ENCODE measurements around the gene STRN4. TPM values are rescaled to one million over a fixed set of nuclear protein-coding genes. Genes with fewer than 3 reads are reported as not detected.

The STRN4 gene
- total RNA-seq, 1 experiment from 2014 or later, result 143 TPM

DNA sequence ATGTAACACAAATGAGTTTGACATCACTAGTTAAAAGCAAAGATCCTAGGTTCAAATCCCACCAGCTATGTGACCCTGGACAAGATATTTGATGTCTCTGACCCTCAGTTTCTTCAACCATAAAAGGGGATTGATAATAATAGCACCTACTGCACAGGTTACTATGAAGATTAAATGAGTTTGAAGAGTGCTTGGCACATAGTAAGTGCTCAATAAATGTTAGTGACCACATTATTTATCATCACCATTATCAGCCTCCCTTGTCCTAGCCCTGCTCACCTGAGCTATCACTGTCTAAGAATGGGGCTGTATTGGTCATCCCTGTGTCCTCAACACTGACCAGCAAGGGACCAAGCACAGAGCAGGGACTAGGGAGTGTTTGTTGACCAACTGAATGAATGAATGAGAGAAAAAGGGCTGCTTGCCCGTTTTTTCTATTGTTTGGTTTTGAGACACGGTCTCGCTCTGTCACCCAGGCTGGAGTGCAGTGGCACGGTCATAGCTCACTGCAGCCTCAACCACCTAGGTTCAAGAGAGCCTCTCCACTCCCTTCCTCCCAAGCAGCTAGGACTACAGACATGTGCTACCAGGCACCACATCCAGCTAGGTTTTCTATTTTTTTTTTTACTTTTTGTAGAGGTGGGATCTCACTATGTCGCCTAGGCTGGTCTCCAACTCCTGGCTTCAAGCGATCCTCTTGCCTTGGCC, 58.7 kb downstream of the STRN4 start:
- H4K20me1 ChIP-seq (ENCODE audit: control insufficient read depth, insufficient read depth, insufficient read length), result no peaks in the 10 kb centered on the region
- H3K27me3 ChIP-seq (ENCODE audit: insufficient read depth, low read length), result no peaks in the 10 kb centered on the region
- no peak overlapping the region for H3K4me2 ChIP-seq (ENCODE audit: insufficient read depth, insufficient read length, low read length)
- no peak overlapping the region for H2BK20ac ChIP-seq (ENCODE audit: low read depth, low read length, poor library complexity, severe bottlenecking)
- no peak overlapping the region for H3T11ph ChIP-seq (ENCODE audit: low read length)
- Mint-ChIP-seq H3K27me3 (ENCODE audit: low read depth) (no peaks in the 10 kb centered on the region), H3K4me1 (no peaks in the 10 kb centered on the region), H3K9me3 (no peaks in the 10 kb centered on the region; a peak in 1 of 5 replicates), H3K36me3 (ENCODE audit: insufficient read depth in 1 of 3, low read depth in 3 of 3) (peaks cover 48 to 90% (median 75%) of the 10 kb centered on the region in 3 experiments), H3K27ac (no peak overlapping the region), H3K4me3 (no peak overlapping the region)
- no peaks in the 10 kb centered on the region for H3K79me1 ChIP-seq (ENCODE audit: insufficient read depth, low read depth, low read length, poor library complexity, severe bottlenecking)
- no peak overlapping the region for H4K5ac ChIP-seq (ENCODE audit: insufficient read length, low read depth, low read length)
- no peak overlapping the region for H3K14ac ChIP-seq (ENCODE audit: insufficient read depth, low read length)
- no peak overlapping the region for H3K18ac ChIP-seq (ENCODE audit: insufficient read length, low read depth, low read length)
- no peak overlapping the region for H2AK5ac ChIP-seq (ENCODE audit: insufficient read length, low read length)
- H3K9me3 ChIP-seq (ENCODE audit: control insufficient read depth, low read depth, low read length), result no peaks in the 10 kb centered on the region
- no peak overlapping the region for H4K91ac ChIP-seq (ENCODE audit: insufficient read length, low read depth, low read length)
- no peak for TF ChIP-seq CTCF (conservative IDR thresholded peaks at IDR 0.05)
- H3K9ac ChIP-seq (ENCODE audit: extremely low read depth, insufficient read length, low read length), result no peak overlapping the region
- no peaks in the 10 kb centered on the region for H3K79me2 ChIP-seq (ENCODE audit: insufficient read depth, low read length)
- H3K23me2 ChIP-seq (ENCODE audit: insufficient read length, low read depth, low read length, poor library complexity, severe bottlenecking), result no peaks in the 10 kb centered on the region
- no peak overlapping the region for H2BK5ac ChIP-seq (ENCODE audit: insufficient read length, low read length)
- H3K4me1 ChIP-seq (ENCODE audit: insufficient read depth, low read length), result no peaks in the 10 kb centered on the region
- H2BK120ac ChIP-seq (ENCODE audit: low read depth, low read length, poor library complexity, severe bottlenecking), result no peak overlapping the region
- no peak overlapping the region for H2BK12ac ChIP-seq (ENCODE audit: insufficient read length, low read depth, low read length)
- H3K56ac ChIP-seq (ENCODE audit: insufficient read length, low read depth, low read length), result no peak overlapping the region
- no peak overlapping the region for H4K8ac ChIP-seq (replicated peaks; ENCODE audit: insufficient read length, low read depth, low read length)
- DNase-seq, result no peak
- WGBS (ENCODE audit: extremely low coverage, insufficient read length, low lambda C conversion rate), result no CpG with 5 or more reads among the region's 6 CpGs
- H3K23ac ChIP-seq (ENCODE audit: insufficient read length, low read depth, low read length), result no peak overlapping the region
- H2AFZ ChIP-seq (ENCODE audit: low read length), result no peak overlapping the region
- H3K4ac ChIP-seq (ENCODE audit: low read depth, low read length), result no peak overlapping the region
- H2BK15ac ChIP-seq (ENCODE audit: low read depth, low read length), result no peak overlapping the region
- H3K27ac ChIP-seq (ENCODE audit: insufficient read length, low read depth, low read length), result no peak overlapping the region
